WTC11 (cell line): ENCODE measurements around the gene KCNIP4. TPM values are rescaled to one million over a fixed set of nuclear protein-coding genes. Genes with fewer than 3 reads are reported as not detected.

Experiments
- ATAC-seq: fragments of 200-7000 bp; cut with Tn5 transposase; 2 replicates; pipeline ENCODE4 v1.10.0; 2021; ENCODE audit warnings: mild to moderate bottlenecking, moderate library complexity
- CTCF ChIA-PET: fragments of 300-600 bp; sonication (Branson Sonifier 250); formaldehyde crosslinking; loops from one replicate; lab custom pipeline; 2021; ENCODE audit warnings: antibody characterized with exemption; lab: Charles Lee
- POLR2A ChIA-PET: fragments of 350-600 bp; sonication (Branson Sonifier 250); formaldehyde crosslinking; loops from one replicate; lab custom pipeline; 2021; ENCODE audit warnings: antibody characterized with exemption; lab: Charles Lee
- DNase-seq: peaks from one replicate; pipeline ENCODE4 v3.0.0; 2021; ENCODE audit warnings: low spot score
- H3K27ac Mint-ChIP-seq: 2 replicates; pipeline ENCODE4 v1.8.0; 2021; ENCODE audit warnings: mixed read lengths
- H3K27me3 Mint-ChIP-seq: 2 replicates; pipeline ENCODE4 v1.8.0; 2021; ENCODE audit warnings: low read depth, mild to moderate bottlenecking, moderate library complexity, mixed read lengths
- H3K36me3 Mint-ChIP-seq: 2 replicates; pipeline ENCODE4 v1.8.0; 2021; ENCODE audit warnings: mixed read lengths
- H3K4me1 Mint-ChIP-seq: 2 replicates; pipeline ENCODE4 v1.8.0; 2022; ENCODE audit warnings: mixed read lengths
- H3K4me3 Mint-ChIP-seq: 2 replicates; pipeline ENCODE4 v1.8.0; 2021; ENCODE audit warnings: mild to moderate bottlenecking, moderate library complexity, mixed read lengths
- H3K9me3 Mint-ChIP-seq: 2 replicates; pipeline ENCODE4 v1.8.0; 2021; ENCODE audit warnings: mixed read lengths
- AR ChIP-seq: fragments of 250-450 bp; sonication (Bioruptor Pico); IDR thresholded peaks from 2 replicates; pipeline ENCODE4 v1.9.0; 2021; ENCODE audit warnings: mild to moderate bottlenecking
- ERG ChIP-seq: fragments of 250-450 bp; sonication (Bioruptor Pico); IDR thresholded peaks from 2 replicates; pipeline ENCODE4 v1.8.0; 2021; ENCODE audit warnings: mild to moderate bottlenecking
- ETV6 ChIP-seq: sonication (generic); formaldehyde crosslinking; IDR thresholded peaks from 2 replicates; pipeline ENCODE4 v1.8.1; 2022; ENCODE audit warnings: mild to moderate bottlenecking, missing genetic modification reagents
- FOXK1 ChIP-seq: sonication (generic); formaldehyde crosslinking; IDR thresholded peaks from 2 replicates; pipeline ENCODE4 v1.8.0; 2022; ENCODE audit warnings: mild to moderate bottlenecking, moderate library complexity, missing genetic modification reagents
- IRF1 ChIP-seq: sonication (generic); formaldehyde crosslinking; IDR thresholded peaks from 2 replicates; pipeline ENCODE4 v1.8.0; 2023; ENCODE audit warnings: missing genetic modification reagents
- JAZF1 ChIP-seq: fragments of 250-450 bp; sonication (Bioruptor Pico); IDR thresholded peaks from 2 replicates; pipeline ENCODE4 v1.9.0; 2021; ENCODE audit warnings: moderate library complexity, mild to moderate bottlenecking, inconsistent platforms
- MLX ChIP-seq: sonication (generic); formaldehyde crosslinking; IDR thresholded peaks from 2 replicates; pipeline ENCODE4 v1.8.1; 2023; ENCODE audit warnings: mild to moderate bottlenecking, missing genetic modification reagents, moderate library complexity
- NFATC4 ChIP-seq: fragments of 250-450 bp; sonication (Bioruptor Pico); IDR thresholded peaks from 2 replicates; pipeline ENCODE4 v1.9.0; 2021; ENCODE audit warnings: mild to moderate bottlenecking
- NFYB ChIP-seq: sonication (generic); formaldehyde crosslinking; conservative IDR thresholded peaks from 2 replicates; pipeline ENCODE4 v1.8.0; 2022; ENCODE audit warnings: low read depth, missing genetic modification reagents
- NR1H2 ChIP-seq: sonication (generic); formaldehyde crosslinking; IDR thresholded peaks from 2 replicates; pipeline ENCODE4 v1.9.0; 2021; ENCODE audit warnings: mild to moderate bottlenecking, moderate library complexity, missing genetic modification reagents
- NR2C2 ChIP-seq: sonication (generic); formaldehyde crosslinking; IDR thresholded peaks from 2 replicates; pipeline ENCODE4 v1.8.0; 2022; ENCODE audit warnings: mild to moderate bottlenecking, missing genetic modification reagents
- RORB ChIP-seq: fragments of 250-450 bp; sonication (Bioruptor Pico); IDR thresholded peaks from 2 replicates; pipeline ENCODE4 v1.9.0; 2021; ENCODE audit warnings: mild to moderate bottlenecking
- ZBTB21 ChIP-seq: sonication (generic); formaldehyde crosslinking; IDR thresholded peaks from 2 replicates; pipeline ENCODE4 v1.8.1; 2023; ENCODE audit warnings: mild to moderate bottlenecking, missing genetic modification reagents, borderline replicate concordance
- ZNF317 ChIP-seq: sonication (generic); formaldehyde crosslinking; IDR thresholded peaks from 2 replicates; pipeline ENCODE4 v1.8.1; 2023; ENCODE audit warnings: low read depth, mild to moderate bottlenecking, moderate library complexity, missing genetic modification reagents, borderline replicate concordance
- ZNF416 ChIP-seq: fragments of 250-450 bp; sonication (Bioruptor Pico); IDR thresholded peaks from 2 replicates; pipeline ENCODE4 v1.9.0; 2021; ENCODE audit warnings: mild to moderate bottlenecking, inconsistent platforms
- ZNF671 ChIP-seq: fragments of 250-450 bp; sonication (Bioruptor Pico); IDR thresholded peaks from 2 replicates; pipeline ENCODE4 v1.8.0; 2021; ENCODE audit warnings: mild to moderate bottlenecking
- total RNA-seq: library from RNA; stranded (reverse); gene quantifications from 3 replicates; pipeline ENCODE4 v1.2.3, GENCODE V29; 2021

Gene KCNIP4
- total RNA-seq, 1 experiment from 2014 or later = not detected

GRCh38 chr4:20682853-20683252 lies 1265.7 kb downstream of the KCNIP4 start (continued):
- TF ChIP-seq IRF1 (CRISPR knock-in tag) (no peak), NFYB (CRISPR knock-in tag) (no peak), RORB (CRISPR knock-in tag) (no peak), NR1H2 (CRISPR knock-in tag) (no peak), ETV6 (CRISPR knock-in tag) (no peak), NFATC4 (CRISPR knock-in tag) (no peak), ZBTB21 (no peak), ZNF317 (CRISPR knock-in tag) (no peak)

GRCh38 chr4:20681271-20681670 lies 1267.3 kb downstream of the KCNIP4 start:
- TF ChIP-seq JAZF1 (CRISPR knock-in tag) = no peak
- ATAC-seq = no peak

GRCh38 chr4:20680736-20681135 lies 1267.8 kb downstream of the KCNIP4 start:
- Mint-ChIP-seq H3K4me1 (peaks cover 31% of the 10 kb centered on the region), H3K4me3 (no peak overlapping the region), H3K9me3 (peaks cover 18% of the 10 kb centered on the region), H3K27me3 (no peaks in the 10 kb centered on the region), H3K36me3 (peaks cover 10% of the 10 kb centered on the region), H3K27ac (no peak overlapping the region)
- ChIA-PET POLR2A (interaction anchor here (0.6 kb wide), 1 partner anchor 253 kb away, joined by 5 read pairs; no protein-coding TSS in a partner anchor), CTCF (no interaction called here)
- ATAC-seq (no peak), DNase-seq (no peak)
- TF ChIP-seq MLX (no peak), ZNF671 (CRISPR knock-in tag) (no peak), NR1H2 (CRISPR knock-in tag) (no peak), ETV6 (CRISPR knock-in tag) (no peak), IRF1 (CRISPR knock-in tag) (no peak), FOXK1 (CRISPR knock-in tag) (no peak), ERG (CRISPR knock-in tag) (no peak), NFYB (CRISPR knock-in tag) (no peak), NR2C2 (CRISPR knock-in tag) (no peak), ZNF416 (CRISPR knock-in tag) (no peak), AR (CRISPR knock-in tag) (no peak)

More at GRCh38 chr4:20681271-20681670, 1267.3 kb downstream of the KCNIP4 start:
- no peaks in the 10 kb centered on the region for H3K27me3 Mint-ChIP-seq
- ChIA-PET CTCF (no interaction called here), POLR2A (no interaction called here)
- no peak for DNase-seq
- no peak overlapping the region for H3K27ac Mint-ChIP-seq
- H3K9me3 Mint-ChIP-seq = peaks cover 18% of the 10 kb centered on the region
- no peak overlapping the region for H3K4me3 Mint-ChIP-seq
- peaks cover 10% of the 10 kb centered on the region for H3K36me3 Mint-ChIP-seq
- peaks cover 26% of the 10 kb centered on the region for H3K4me1 Mint-ChIP-seq
